HS-27A (cell line): Measurements from ENCODE around the gene TET2.

ENCODE experiments used
- DNase-seq: peaks from one replicate; pipeline ENCODE4 v3.0.0-alpha.2; 2012; ENCODE audit warnings: low read depth, missing footprints

Gene TET2

GRCh38 chr4:105140684-105141490 lies 5.8 kb upstream of the TET2 start:
- no peak for DNase-seq

GRCh38 chr4:105145156-105145902 lies 1.3 kb upstream of the TET2 start:
- no peak for DNase-seq

- no peak for DNase-seq
Measured at GRCh38 chr4:105145903-105146275, 787 bp upstream of the TET2 start.

- DNase-seq, result no peak
Measured at GRCh38 chr4:105147016-105147552, 408 bp downstream of the TET2 start.

DNA sequence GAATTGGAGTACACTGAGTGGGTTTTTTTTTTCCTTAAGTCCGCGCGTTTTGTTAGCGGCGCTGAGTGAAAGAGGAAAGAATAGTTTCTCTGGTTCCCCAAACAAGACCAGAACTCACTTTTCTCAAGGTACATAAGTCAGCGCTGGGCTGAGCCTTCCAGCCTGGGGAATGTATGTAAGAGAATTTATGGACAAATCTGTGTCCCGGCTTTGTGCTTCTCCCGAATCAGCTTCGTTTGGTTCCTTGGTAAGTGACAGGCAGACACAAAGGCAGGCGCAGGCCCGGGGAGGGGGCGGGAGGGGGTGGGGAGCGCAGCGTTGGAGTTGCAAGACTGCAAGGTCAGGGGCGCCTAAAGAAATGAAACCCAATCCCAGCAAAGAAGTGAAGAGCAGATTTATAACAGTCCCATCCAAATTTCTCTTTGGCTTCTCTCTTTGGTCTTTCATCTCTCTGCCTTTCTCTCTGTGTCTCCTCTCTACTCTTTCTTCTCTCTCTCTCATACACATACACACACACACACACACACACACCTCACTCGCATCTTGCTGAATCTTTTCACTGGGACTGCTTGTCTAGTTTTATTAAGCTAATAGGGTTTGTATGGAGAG lies 981 bp downstream of the TET2 start:
- DNase-seq, result peak; percentile 17

DNA sequence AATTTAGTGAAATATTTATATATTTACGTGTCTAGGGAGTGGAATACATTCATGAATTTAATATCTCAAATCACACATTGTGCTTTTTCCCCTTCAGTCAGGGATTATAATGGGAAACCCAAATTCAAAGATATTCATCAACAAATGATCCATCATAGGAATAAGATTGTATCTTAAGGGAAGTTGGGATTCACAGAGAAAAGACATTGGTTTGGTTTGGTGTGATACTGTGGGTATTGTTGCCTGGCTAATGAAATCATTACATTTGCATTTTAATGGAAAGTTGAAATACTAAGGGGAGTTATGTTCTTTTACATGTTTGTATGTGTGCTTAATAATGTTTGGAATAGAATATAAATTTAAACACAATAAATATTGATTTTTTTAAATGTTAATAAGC lies 1.7 kb downstream of the TET2 start:
- DNase-seq, result no peak

DNA sequence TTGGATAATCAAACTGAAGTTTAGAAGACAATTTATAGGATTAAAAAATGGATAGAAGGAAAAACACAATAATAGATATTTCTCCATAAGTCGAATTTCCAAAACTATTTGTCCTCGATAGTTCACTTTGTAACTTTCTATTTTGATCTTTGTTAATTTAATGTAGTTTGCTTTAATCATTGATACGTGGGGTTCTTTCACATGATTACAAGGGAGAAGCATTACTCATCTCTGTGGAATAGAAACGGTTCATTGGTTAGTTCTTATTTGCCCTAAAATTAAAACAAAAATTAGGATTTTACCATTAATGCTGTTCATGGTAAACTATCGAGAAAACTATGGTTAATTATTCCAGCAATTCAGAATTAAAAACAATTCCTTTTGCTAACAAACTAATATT lies 2.1 kb downstream of the TET2 start:
- DNase-seq, result no peak

DNA sequence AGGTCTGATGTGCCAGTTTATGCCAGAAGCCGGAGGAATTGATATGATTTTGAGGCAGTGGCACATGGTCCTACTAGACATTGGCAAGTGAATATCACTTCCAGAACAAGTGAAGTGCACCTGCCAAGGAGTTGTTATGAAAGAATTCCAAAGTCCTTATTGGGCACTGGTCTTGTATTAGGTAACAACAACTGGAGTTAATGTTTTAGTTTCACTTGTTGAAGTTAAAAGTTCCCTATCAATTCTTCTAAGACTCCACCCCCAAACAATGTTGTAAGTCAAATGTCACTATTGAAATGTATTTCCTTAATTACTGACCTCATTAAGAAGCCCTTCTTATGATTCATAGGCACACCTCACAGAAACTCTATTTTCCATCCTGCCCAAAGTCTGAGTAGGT lies 3.1 kb downstream of the TET2 start:
- no peak for DNase-seq

- no peak for DNase-seq
Measured at GRCh38 chr4:105150503-105150902, 3.8 kb downstream of the TET2 start.

- no peak for DNase-seq
Measured at GRCh38 chr4:105153749-105154148, 7.1 kb downstream of the TET2 start.

GRCh38 chr4:105154576-105154975 lies 7.9 kb downstream of the TET2 start:
- DNase-seq, result no peak

- no peak for DNase-seq
Measured at GRCh38 chr4:105155426-105155825, 8.8 kb downstream of the TET2 start.

DNA sequence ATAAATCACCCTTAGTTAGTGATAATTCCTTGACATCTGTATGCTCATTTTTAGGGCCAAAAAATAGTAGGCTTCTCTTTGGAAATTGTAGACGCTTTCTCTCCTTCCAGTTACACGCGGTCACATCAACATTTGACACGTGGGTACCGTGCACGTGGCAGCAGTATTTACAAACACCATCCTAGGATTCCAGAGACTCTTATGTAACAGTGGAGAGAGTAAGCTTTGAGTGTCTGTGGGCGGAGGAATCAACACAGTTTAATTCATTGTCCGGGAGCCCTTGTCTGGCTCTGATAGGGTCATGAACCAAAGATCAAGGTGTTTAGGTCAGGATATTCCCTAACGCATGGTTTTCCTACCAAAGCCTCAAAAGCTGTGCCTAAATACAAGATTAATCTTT lies 12.2 kb downstream of the TET2 start:
- DNase-seq, result no peak

DNA sequence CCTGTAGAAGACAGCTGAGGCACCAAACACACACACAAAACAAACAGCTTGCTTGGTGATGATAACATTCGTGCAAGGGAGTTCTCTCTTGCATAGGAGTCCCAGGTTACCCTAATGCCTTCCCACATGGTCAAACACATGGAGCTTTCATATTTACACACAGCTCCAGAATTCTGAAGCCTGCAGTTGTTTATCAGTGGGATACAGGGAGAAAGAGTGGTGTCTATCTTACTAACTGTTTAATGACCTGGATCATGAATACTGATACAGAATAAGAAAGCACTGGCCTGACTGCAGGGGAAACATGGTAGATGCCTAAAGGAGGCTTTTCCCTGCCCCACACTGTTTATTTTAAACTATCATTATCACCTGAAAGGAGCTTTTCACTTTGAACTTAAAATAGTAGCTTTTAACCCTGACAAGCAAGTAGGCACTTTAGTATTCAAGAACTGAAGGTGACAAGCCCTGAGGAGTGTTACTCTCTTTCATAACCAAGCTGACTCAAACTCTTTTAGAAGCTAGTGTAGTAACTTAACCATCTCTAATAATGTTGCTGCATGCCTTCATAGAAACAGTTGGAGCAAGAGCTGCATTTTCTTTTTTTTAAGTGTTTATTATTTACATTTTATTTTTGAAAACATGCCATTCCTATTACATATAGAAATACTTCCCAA lies 15.6 kb downstream of the TET2 start:
- DNase-seq, result no peak

- no peak for DNase-seq
Measured at GRCh38 chr4:105164548-105164947, 17.9 kb downstream of the TET2 start.

GRCh38 chr4:105166066-105166465 lies 19.4 kb downstream of the TET2 start:
- DNase-seq, result no peak

DNA sequence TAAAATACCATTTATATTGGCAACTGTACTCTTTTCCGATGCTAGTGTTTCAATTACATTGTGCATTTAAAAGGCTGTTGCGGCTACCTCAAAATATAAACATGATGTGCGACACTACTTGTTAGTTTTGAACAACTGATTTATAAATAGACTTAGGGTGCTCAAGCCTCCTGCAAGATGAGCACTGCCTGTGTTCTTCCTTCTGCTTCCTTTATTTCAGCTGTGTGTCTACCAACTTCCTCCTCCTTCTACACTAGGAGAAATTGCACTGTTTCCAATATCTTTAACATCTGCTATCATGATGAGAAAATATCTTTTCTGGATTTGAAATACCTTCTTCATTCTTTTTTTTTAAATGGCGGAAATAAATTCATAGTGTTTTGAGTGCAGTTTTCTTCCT lies 24.0 kb downstream of the TET2 start:
- no peak for DNase-seq

GRCh38 chr4:105171912-105172311 lies 25.2 kb downstream of the TET2 start:
- DNase-seq, result no peak

DNA sequence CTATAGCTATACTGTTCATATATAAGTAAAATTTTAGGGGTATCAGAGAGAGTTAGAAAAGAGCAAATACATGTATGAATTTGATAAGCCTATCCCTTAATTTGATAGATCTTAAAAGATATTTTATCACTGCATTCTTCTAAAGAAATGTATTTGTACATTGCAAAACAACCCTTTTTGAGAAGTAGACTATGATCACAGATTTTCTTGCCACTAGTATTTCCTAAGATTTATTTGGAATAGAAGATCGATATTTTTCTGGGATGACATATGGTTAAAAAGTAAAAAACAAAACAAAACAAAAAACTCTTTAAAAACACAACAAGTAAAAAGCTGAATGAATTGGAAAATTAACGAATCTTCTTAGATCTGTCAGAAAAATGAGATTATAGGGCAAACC lies 27.4 kb downstream of the TET2 start:
- no peak for DNase-seq

GRCh38 chr4:105179539-105180401 lies 33.1 kb downstream of the TET2 start:
- DNase-seq, result no peak

DNA sequence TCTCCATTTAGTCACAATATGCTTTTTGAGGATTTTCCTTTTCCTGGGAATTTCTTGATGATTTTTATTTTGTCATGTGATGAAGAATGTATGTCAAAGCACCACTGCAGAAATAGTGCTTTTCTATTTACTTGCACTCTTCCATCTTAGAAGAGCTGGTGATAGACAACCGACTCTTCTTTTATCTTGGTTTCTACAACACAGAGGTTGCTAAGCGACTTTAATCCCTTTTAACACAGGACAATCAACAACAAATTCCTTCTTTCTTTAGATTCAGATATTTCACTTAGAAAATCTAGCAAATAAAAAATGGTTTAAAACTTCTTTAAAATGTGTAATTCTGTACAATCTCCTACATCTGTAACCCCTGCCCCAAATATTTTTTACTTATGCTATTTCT lies 34.6 kb downstream of the TET2 start:
- no peak for DNase-seq
